Rectal smooth muscle tissue (tissue), 1 donor: ENCODE results near the gene RBBP8.
"Not testable (repeated sequence)": the region's sequence is repeated elsewhere in the genome, so short reads cannot be mapped to it uniquely, and the experiment has no call there.

ENCODE experiments used
- H3K27ac ChIP-seq: one replicate; pipeline ENCODE4 v1.7.0; 2013; ENCODE audit warnings: low read depth, low read length, inconsistent platforms
- H3K27me3 ChIP-seq: one replicate; pipeline ENCODE4 v1.7.0; 2013; ENCODE audit warnings: low read length; ENCODE audit not compliant: control insufficient read depth, insufficient read depth
- H3K36me3 ChIP-seq: one replicate; pipeline ENCODE4 v1.7.0; 2013; ENCODE audit warnings: low read length; ENCODE audit not compliant: control insufficient read depth, insufficient read depth
- H3K4me1 ChIP-seq: one replicate; pipeline ENCODE4 v1.7.0; 2013; ENCODE audit warnings: low read length; ENCODE audit not compliant: control insufficient read depth, insufficient read depth
- H3K4me3 ChIP-seq: one replicate; pipeline ENCODE4 v1.7.0; 2013; ENCODE audit warnings: low read length
- H3K9ac ChIP-seq: one replicate; pipeline ENCODE4 v1.7.0; 2013; ENCODE audit warnings: low read length

RBBP8 gene

GRCh38 chr18:22951823-22952222, 18.7 kb downstream of the RBBP8 start:
- no peaks in the 10 kb centered on the region for H3K27me3 ChIP-seq
- H3K4me3 ChIP-seq: no peak overlapping the region
- H3K4me1 ChIP-seq: no peaks in the 10 kb centered on the region
- peaks cover 4% of the 10 kb centered on the region for H3K36me3 ChIP-seq
- no peak overlapping the region for H3K9ac ChIP-seq
- no peak overlapping the region for H3K27ac ChIP-seq

- Histone ChIP-seq H3K9ac (no peak overlapping the region), H3K4me3 (no peak overlapping the region), H3K36me3 (peaks cover 4% of the 10 kb centered on the region), H3K27ac (no peak overlapping the region), H3K27me3 (no peaks in the 10 kb centered on the region), H3K4me1 (no peaks in the 10 kb centered on the region)
These were observed 19.4 kb downstream of the RBBP8 start for GRCh38 chr18:22952525-22952924.

- H3K9ac ChIP-seq, H3K4me1 ChIP-seq, H3K36me3 ChIP-seq, H3K4me3 ChIP-seq, H3K27ac ChIP-seq, H3K27me3 ChIP-seq: not testable (repeated sequence)
These were observed 20.9 kb downstream of the RBBP8 start for GRCh38 chr18:22953982-22954381.

- Histone ChIP-seq H3K4me1 (no peaks in the 10 kb centered on the region), H3K27me3 (no peaks in the 10 kb centered on the region), H3K4me3 (no peak overlapping the region), H3K27ac (no peak overlapping the region), H3K9ac (no peak overlapping the region), H3K36me3 (peaks cover 4% of the 10 kb centered on the region)
These were observed 23.1 kb downstream of the RBBP8 start for GRCh38 chr18:22956226-22956625.

DNA sequence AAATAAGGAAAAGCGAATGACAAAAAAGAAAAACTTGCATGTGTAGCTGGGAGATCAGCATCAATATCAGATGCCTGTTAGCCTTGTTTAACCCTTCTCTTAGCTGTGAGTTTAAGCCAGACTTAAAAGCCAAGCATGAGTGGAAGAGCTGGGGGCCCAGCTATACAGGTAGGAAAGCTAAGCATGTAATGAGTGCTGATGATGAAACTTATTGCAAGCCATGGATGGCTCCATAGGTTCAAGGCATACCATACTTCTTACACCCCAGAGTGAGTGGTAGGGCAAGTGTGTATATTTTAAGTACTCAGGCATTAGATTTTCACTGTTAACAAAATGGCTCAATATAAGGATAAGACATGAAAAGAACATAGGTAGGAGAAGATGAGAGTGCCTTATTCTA, 28.0 kb downstream of the RBBP8 start:
- Histone ChIP-seq H3K27ac (no peak overlapping the region), H3K27me3 (no peaks in the 10 kb centered on the region), H3K4me3 (no peak overlapping the region), H3K36me3 (no peaks in the 10 kb centered on the region), H3K4me1 (no peaks in the 10 kb centered on the region), H3K9ac (no peak overlapping the region)

GRCh38 chr18:22962004-22962403, 28.9 kb downstream of the RBBP8 start:
- Histone ChIP-seq H3K27ac (no peak overlapping the region), H3K4me1 (no peaks in the 10 kb centered on the region), H3K27me3 (no peaks in the 10 kb centered on the region), H3K4me3 (no peak overlapping the region), H3K36me3 (no peaks in the 10 kb centered on the region), H3K9ac (no peak overlapping the region)

GRCh38 chr18:22964116-22964515, 31.0 kb downstream of the RBBP8 start:
- Histone ChIP-seq H3K27me3 (no peaks in the 10 kb centered on the region), H3K4me1 (no peaks in the 10 kb centered on the region), H3K9ac (no peak overlapping the region), H3K36me3 (no peaks in the 10 kb centered on the region), H3K27ac (no peak overlapping the region), H3K4me3 (no peak overlapping the region)

DNA sequence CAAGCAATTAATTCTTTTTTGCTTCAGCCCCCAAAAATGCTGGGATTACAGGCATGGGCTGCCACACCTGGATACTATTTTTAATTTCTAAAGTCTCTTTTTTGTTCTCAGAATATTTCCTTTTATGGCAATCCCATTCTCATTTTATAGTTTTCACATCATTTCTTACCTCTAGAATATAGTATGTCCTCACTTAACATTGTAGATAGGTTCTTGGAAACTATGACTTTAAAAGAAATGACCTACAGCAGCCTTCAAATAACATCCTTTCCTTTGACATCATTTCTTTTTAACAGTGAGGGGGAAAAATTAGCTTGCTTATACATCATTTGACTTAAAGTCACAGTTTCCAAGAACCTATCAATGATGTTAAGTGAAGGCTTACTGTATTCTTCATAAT, 31.6 kb downstream of the RBBP8 start:
- Histone ChIP-seq H3K27ac (no peak overlapping the region), H3K4me1 (no peaks in the 10 kb centered on the region), H3K4me3 (no peak overlapping the region), H3K27me3 (no peaks in the 10 kb centered on the region), H3K9ac (no peak overlapping the region), H3K36me3 (no peaks in the 10 kb centered on the region)

GRCh38 chr18:22971038-22971437, 37.9 kb downstream of the RBBP8 start:
- Histone ChIP-seq H3K4me3 (no peak overlapping the region), H3K9ac (no peak overlapping the region), H3K4me1 (no peaks in the 10 kb centered on the region), H3K27ac (no peak overlapping the region), H3K36me3 (no peaks in the 10 kb centered on the region), H3K27me3 (no peaks in the 10 kb centered on the region)

- H3K27ac ChIP-seq: no peak overlapping the region
- no peaks in the 10 kb centered on the region for H3K4me1 ChIP-seq
- no peaks in the 10 kb centered on the region for H3K36me3 ChIP-seq
These were observed 40.9 kb downstream of the RBBP8 start for GRCh38 chr18:22974001-22974400.

GRCh38 chr18:22974707-22975106, 41.6 kb downstream of the RBBP8 start:
- no peaks in the 10 kb centered on the region for H3K4me1 ChIP-seq
- no peaks in the 10 kb centered on the region for H3K36me3 ChIP-seq
- H3K4me3 ChIP-seq: no peak overlapping the region
- H3K9ac ChIP-seq: no peak overlapping the region
- H3K27me3 ChIP-seq: no peaks in the 10 kb centered on the region
- H3K27ac ChIP-seq: no peak overlapping the region

More at GRCh38 chr18:22974001-22974400, 40.9 kb downstream of the RBBP8 start:
- no peak overlapping the region for H3K9ac ChIP-seq
- H3K27me3 ChIP-seq: no peaks in the 10 kb centered on the region
- H3K4me3 ChIP-seq: no peak overlapping the region

DNA sequence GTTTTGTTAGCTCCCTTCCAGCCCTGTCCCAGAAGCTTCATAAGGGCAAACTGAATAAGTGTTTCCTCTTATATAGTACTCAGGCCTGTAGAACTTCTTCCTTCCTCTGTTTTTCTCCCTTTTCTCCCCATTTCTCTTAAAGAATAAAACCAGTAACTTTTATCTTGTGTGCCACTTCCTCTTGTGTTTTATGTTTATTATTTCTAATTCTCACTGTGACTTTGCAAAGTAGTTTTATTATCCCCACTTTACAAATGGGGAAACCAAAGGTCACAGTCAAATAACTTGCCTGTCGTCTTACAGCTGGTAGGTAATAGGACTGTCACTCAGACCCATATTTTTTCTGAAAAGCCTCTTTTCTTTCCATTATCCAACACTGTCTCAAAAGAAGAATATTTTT, 42.4 kb downstream of the RBBP8 start:
- Histone ChIP-seq H3K27ac (no peak overlapping the region), H3K36me3 (no peaks in the 10 kb centered on the region), H3K4me1 (no peaks in the 10 kb centered on the region), H3K9ac (no peak overlapping the region), H3K27me3 (no peaks in the 10 kb centered on the region), H3K4me3 (no peak overlapping the region)

DNA sequence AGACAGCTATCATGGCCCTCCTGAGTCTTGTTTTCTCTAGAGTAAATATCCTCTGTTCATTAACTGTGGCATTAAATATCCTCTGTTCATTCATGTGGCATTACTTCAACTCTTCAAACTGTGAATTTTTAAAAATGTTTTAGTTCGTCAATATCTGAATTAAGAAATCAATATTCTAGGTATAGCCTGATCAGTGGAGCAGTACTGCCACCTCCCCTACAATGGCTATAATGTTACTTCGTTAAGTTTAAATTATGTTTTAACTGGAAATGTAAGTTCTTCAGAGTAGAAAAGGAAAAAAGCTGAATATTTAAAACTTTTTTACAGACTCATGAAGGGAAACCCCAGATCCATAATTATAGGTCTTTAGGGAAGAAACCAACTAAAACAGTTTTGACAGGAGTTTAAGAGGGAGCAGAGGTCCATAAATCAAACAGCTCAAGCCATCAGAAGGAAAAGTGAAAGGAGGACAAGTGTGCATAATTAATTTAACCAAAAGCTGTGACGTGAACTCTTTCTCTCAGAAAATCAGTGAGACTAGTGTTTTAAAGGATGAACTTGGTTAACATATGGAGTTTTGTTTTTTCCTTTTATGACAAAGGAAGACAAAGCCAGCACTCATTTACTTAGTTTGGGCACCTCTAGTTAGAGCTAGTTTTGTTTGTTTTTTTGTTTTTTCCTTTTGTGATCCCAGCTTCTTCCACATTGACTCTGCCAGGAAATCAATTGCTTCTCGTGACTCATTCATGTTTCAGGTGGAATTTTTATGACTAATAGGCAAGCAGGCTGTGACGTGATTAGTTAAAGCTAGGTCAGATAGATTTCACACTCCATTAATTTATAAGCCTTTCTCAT, 44.9 kb downstream of the RBBP8 start:
- H3K4me3 ChIP-seq: no peak overlapping the region
- no peak overlapping the region for H3K9ac ChIP-seq
- no peaks in the 10 kb centered on the region for H3K27me3 ChIP-seq
- no peaks in the 10 kb centered on the region for H3K4me1 ChIP-seq
- H3K27ac ChIP-seq: no peak overlapping the region
- H3K36me3 ChIP-seq: no peaks in the 10 kb centered on the region
